ENCODE results near the gene REP15. TPM values are rescaled to one million over a fixed set of nuclear protein-coding genes. Genes with fewer than 3 reads are reported as not detected.
"Not testable (repeated sequence)": the region's sequence is repeated elsewhere in the genome, so short reads cannot be mapped to it uniquely, and the experiment has no call there.

REP15 gene, protein sequence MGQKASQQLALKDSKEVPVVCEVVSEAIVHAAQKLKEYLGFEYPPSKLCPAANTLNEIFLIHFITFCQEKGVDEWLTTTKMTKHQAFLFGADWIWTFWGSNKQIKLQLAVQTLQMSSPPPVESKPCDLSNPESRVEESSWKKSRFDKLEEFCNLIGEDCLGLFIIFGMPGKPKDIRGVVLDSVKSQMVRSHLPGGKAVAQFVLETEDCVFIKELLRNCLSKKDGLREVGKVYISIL
- 2.3 TPM for total RNA-seq
- long read RNA-seq: 0 reads

DNA sequence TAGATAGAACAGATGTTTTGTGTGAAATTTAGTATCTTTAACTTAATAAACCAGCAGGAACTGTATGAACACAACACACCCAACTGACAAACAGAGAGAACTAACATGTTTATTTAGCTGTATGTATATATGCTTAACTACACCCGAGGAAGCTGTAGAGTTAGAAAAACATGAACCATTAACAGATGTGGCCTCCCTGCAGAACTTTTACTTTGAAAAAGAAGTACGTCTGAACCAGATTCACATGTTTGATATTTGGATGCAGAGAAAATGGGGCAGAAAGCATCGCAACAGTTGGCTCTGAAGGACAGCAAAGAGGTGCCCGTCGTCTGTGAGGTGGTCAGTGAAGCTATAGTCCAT is at the start of gene REP15:
REP15 (plus strand) TSS at position 155 of the 360 bp plus-strand sequence; CDS start at position 271, 116 bp downstream.
- DNase-seq (ENCODE audit: low spot score): no peak

DNA sequence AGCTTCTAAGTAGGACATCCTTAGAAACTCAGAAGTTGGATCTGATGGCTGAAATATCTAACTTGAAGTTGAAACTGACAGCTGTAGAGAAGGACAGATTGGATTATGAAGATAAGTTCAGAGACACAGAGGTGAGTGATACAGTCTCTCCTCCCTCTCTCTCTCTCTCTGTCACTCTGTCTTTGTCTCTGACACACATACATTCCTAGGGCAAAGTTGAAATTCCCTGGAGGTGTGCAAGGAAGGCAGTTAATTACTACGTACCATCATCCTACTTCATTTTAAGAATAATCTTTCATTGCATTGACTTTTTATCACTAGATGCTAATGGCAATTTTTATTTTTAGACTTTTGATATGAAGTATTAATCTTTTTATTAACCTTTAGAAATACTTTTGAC is 46.2 kb upstream of the REP15 start:
- DNase-seq (ENCODE audit: low spot score): no peak

DNA sequence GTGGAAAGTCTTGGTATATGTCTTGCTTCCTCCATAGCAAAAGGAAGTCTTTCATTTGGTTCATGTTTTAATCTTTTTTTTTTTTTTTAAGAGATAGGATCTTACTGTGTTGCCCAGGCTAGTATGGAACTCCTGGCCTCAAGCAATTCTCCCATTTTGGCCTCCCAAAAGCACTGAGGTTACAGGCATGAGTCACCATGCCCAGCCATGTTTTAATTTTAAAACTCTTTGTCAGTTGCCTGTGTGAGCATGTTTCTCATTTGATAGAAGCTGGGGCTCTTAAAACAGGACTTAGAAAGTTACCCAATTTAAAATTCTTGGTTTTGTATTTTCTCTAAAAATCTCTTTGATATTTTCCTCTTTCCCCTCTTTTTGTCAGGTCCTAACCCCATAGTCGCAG is 45.0 kb upstream of the REP15 start:
- no peak for DNase-seq (ENCODE audit: low spot score)

DNA sequence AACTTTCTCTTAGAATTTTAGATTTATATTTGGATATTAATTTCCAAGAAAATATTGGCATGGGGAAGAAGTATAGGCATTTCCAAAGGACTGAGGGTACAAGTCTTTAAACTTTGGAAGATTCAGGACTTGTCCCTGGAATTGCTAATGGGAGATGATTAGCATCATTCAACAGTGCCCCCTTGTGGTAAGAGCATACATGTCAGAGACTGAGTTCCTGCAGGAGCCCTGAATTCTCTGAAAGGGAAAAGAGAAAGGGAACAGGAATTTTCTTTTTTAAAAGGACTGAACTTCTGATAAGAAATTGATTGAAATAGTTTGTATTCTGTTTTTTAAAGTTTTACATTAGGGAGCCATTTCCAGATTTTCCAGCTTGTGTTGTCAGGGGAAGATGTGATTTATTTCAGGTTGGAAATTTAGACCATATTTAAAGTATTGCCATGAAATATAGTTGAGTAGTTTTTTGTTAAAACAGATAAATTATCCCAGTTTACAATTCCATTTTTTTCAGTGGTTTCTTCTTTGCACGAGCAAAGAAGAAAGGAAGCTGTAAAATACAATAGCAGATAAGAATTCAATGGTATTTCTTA is 44.0 kb upstream of the REP15 start:
- DNase-seq (ENCODE audit: low spot score): no peak

DNA sequence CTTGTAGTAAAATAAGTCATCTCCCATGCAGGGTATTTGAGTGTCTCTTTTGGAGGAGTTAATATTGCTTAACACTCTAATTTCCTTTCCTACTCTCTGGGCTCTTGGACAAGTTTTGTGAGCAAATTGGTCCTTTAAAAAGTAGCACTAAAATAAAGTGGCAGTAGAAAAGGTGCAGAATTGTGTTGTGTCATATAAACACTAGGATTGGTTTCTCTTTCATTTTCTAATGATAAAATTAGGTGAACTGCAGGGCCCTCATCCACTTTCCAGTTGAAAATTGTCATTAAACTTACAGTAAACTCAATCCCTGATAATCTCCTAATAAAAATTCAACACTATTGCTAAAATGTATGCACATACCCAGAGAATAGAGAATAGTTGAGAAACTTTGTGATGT is 42.6 kb upstream of the REP15 start:
- no peak for DNase-seq (ENCODE audit: low spot score)

DNA sequence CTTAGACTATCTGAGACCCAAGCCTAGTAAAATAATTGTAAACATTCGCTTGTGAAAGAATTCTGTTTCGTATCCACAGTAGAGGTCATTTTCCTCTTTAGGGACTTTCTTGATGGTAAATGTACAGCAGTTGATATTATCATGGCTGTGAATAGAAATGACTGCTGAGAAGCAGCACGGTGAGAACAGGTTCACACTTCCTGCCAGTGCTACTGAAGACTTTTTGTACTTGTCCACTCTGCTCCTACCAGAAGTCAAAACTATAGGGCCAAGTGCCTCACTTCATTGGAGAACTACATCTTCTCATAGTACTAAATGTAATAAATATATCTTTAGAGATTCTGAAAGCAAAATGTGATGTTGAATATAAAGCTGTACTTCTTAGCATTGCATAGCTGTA is 40.8 kb upstream of the REP15 start:
- not testable (repeated sequence) for DNase-seq (ENCODE audit: low spot score)

DNA sequence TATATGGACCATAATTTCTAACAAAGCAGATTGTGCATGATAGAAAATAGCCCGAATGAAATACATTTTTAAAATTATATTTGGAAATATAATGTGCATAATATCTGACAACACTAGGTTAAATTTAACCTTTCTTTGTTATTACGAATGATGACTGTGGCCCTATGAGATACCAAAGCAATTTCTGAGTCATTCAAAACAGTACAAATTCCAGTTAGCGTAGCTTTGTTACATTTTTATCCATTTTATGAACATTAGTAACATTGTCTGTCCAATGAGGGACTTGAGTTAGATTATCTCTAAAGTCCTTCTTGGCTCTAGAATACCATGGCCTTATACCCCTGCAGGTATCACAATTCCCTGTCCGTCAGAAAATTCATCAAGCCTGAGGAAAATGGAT is 39.0 kb upstream of the REP15 start:
- DNase-seq (ENCODE audit: low spot score): no peak

DNA sequence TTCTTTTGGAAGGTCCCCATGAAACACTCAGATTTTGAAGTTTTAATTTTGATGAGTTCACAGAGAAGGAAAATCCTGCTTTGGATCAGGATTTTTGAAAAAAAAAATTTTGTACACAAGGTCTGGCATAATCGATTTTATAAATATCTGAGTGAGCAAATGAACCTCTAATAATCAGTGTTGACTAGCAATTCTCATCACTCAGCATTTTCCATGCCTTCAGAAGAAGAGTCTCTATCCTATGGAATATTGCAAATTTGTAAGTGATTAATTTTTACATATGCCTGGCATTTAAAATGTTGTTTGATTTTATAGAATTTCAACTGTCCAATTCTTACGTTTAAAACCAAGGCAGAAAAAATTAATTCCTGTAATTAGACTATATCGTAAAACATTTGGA is 30.5 kb upstream of the REP15 start:
- no peak for DNase-seq (ENCODE audit: low spot score)

DNA sequence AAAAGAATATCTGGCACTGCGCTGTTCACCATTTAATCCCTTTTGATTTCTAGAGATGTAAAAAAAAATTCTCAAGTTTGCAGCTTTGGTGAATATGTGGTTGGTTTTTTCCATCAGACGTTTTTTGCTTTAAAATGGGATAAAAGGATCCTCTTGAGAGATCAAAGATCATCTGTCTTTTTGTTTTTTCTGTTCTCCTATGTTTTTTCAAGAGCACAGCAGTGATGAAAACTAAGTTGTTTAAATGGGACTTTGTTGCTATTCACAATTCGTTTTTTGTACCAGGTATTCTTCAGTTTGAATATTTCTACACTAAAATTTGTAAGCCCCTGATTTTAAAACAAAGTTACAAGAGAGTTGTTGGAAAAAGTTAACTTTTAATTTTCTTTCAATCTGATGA is 29.7 kb upstream of the REP15 start:
- DNase-seq (ENCODE audit: low spot score): no peak

DNA sequence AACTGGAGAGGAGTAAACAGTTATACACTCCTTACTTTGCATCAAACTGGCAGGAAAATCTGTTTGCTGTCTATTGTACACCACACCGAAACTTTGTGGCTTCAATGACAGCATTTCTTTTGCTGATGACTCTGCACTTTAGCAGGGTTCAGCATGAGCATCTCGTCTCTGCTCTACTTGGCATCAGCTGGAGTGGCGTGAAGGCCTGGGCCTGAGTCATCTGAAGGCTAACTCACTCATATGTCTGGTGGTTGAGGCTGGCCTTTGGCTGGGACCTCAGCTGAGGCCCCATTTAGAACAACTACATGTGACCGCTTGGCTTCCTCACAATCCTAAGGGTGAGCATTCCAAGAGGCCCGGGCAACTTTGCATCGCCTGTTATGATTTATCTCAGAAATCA is 28.7 kb upstream of the REP15 start:
- no peak for DNase-seq (ENCODE audit: low spot score)

DNA sequence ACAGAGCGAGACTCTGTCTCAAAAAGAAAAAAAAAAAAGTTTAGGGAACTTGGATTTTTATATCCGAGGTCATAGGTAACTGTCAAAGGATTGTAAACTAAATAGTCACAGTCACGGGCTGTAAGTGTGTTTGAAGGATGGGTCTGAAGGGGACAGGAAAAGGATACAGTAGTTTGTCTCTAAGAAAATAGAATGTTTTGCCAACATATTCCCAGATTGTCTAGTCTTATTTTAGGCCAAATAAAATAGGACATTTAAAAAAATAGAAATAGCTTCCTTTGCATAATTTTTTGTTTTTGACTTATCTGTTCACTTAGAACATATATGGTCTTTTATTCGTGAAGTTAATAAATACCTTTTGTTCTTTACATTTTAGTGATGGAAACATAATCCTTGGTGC is 24.2 kb upstream of the REP15 start:
- no peak for DNase-seq (ENCODE audit: low spot score)

DNA sequence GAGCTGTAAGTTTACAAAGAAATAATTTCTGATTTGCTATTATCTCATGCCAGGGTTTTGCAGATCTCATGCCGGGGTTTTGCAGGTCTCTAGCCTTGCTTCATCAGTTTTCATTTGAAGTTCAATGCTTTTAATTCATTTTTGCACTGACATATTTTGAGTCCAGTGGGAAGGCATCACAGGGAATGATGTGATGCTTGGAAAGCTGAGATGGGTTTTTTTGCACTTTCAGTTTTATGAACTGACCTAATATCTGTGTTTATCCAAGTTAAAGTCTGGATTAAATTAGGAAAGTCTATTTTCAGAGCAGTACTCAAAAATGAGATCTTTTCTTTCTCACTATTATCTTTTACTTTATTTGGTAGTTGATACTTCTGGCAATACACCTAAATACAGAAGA is 23.6 kb upstream of the REP15 start:
- no peak for DNase-seq (ENCODE audit: low spot score)

DNA sequence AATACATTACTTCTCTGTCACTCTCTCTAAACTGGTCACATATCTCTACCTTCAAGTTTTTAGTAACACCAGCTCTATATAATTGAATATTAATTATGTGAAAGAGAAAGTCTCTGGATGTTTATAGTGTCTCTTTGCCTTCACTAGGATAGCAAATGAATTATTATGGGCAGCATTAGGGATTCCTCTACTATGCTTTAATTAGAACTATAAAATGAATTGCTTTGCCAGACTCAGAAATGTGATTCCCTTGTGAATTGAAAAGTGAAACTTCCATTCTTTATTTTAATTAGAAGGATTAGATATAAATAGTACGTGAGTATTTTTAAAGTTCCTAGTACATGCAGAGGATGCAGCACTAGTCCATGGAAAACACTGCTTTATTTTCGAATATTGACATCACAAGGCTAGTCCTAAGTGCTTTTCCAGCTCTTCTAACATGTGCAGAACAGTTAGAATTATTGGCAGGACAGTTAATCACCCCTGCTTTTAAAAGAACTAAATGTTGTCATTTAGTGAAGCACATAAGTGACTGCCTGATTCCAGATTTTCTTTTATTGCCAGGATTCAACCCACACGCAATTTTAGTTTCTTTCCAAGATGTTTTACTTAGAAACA is 23.0 kb upstream of the REP15 start:
- DNase-seq (ENCODE audit: low spot score): no peak

DNA sequence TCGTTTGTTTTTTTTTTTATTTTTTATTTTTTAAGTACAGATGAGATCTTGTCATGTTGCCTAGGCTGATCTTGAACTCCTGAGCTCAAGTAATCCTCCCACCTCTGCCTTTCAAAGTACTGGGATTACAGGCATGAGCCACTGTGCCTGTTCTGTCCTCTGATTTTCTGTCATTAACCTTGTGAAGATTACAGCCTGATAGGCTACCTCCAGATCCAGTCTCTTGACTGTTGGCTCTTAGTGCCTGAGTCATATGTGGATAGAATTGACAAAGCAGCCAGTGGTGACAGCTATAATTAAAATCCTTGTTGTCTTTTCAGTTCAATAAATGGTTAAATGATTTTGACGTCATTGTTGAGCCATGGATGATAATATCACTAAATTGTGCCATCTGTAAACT is 21.3 kb upstream of the REP15 start:
- DNase-seq (ENCODE audit: low spot score): no peak

DNA sequence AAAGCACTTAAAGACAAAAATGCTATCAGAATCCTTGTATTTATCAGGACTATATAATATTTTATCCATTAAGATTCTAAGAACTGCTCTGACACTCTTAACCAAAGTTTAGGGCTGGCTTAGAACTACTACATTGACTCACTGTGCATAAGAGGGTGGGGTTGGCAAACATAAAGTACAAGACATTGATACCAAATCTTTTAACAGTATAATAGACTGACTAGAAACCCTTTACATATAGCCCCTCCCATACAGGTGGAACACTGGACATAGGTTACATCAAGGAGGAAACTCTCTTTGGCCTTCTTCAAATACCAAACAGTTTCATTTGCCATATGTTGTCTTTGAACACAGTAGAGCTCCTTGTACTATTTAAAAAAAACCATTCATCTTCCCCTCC is 15.6 kb upstream of the REP15 start:
- no peak for DNase-seq (ENCODE audit: low spot score)

DNA sequence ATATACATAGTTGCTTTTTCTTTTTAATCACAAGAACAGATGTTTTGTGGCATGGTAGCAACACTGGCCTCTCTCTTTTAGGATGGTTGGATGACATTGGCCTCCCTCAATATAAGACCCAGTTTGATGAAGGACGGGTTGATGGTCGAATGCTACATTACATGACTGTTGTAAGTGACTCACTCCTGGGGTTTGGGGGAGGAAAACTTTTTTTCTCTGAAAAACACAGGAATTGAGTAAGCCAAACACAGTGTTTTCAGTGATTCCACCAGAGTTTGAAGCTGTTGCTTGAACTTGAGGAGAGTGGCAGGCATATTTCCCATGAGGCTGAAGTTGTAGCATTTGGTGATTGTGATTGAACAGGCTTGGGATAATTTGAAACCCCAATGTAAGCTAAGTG is 13.7 kb upstream of the REP15 start:
- DNase-seq (ENCODE audit: low spot score): no peak

DNA sequence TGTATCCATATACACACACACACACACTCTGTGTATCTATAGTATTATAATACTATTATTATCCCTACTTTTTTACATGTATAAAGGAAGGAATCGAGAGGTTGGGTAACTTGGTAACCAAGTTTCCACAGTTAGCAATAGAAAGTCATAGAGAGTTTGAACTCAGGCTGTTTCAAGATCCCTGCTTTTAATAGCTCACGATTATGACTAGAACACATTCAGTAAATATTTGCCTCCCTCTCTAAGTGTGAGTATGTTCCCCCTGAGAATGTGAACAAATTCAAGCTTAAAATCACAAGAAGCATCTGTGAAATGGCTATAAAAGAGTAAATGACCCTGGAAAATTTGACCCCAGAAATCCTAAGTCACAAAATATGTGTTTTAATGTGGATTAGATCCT is 11.0 kb upstream of the REP15 start:
- DNase-seq (ENCODE audit: low spot score): no peak

DNA sequence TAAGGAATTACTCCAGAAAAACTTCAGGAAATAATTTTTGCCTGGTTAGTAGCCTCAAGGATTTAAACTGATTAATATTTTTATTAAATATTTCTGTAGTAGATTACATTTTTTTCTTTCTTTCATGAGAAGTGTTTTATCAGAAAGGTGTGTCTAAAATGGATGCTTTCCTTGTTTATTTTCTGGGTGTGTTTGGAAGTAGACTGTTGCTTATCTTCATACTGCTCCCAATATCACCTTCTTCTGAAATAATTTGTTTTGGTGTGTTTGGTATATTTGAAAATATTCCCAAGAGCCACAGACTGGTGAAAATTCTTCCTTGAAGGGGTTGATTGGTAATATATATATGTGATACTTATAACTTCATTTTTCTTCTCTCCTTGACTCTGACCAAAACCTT is 10.1 kb upstream of the REP15 start:
- DNase-seq (ENCODE audit: low spot score): no peak

DNA sequence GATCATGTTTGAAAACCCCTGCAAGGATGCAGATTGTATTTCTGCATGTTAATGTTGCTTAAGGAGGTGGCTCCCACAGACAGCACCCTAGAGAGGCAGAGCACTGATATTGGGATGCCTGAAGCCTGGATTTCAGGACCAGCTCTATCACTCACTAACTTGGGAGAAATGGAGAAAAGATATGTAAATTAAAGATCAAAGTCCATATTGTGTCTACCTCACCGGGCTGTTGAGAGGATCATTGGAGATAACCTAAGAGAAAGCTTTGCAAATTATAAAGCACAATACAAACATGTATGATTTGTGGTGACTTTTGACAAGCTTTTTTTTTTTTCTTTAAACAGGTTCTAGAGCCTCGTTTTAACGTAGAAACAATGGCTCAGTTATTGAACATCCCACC is 7.6 kb upstream of the REP15 start:
- DNase-seq (ENCODE audit: low spot score): no peak

DNA sequence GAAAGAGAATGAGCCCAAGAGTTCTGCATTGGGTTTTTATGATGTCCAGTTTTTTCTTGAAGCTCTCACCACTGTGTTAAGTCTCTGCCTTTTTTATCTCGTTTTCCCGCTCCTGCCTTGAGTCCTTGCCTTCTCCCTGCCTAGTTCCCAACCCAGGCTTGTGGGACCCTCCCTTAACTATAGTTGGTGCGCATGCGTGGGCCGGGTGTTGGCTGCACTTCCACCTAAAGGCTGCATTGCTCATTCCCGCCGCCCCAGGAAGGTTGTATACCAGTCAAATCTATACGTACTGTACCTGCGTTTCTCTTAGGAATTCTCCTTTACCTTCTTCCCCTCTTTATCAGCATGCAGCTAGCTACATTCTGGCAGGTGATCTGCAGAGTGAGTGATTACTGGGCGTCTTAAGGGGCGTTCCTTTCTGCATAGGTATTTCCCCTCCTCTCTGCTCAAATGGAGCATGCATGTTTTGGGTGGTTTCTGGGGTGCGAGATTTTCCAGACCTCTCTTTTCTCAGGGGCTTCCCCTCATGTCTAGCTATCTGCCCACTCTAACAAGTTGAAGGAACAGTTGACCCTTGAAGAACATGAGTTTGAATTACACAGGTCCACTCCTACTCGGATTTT is 6.6 kb upstream of the REP15 start:
- no peak for DNase-seq (ENCODE audit: low spot score)

DNA sequence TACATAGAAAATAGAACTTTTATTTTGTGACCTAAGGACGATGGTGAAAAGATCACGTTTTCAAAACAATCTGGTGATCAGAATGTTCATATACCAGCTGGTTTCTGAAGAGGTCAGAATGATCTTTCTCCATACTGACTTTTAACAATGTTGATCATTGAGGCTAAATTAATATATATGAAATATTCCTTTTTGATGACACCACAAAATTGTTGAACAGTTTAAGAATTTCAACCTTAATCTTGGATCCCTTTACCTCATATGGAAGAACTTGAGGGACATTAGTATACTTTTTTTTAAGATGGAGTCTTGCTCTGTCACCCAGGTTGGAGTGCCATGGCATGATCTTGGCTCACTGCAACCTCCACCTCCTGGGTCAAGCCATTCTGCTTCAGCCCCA is 2.8 kb upstream of the REP15 start:
- DNase-seq (ENCODE audit: low spot score): no peak

DNA sequence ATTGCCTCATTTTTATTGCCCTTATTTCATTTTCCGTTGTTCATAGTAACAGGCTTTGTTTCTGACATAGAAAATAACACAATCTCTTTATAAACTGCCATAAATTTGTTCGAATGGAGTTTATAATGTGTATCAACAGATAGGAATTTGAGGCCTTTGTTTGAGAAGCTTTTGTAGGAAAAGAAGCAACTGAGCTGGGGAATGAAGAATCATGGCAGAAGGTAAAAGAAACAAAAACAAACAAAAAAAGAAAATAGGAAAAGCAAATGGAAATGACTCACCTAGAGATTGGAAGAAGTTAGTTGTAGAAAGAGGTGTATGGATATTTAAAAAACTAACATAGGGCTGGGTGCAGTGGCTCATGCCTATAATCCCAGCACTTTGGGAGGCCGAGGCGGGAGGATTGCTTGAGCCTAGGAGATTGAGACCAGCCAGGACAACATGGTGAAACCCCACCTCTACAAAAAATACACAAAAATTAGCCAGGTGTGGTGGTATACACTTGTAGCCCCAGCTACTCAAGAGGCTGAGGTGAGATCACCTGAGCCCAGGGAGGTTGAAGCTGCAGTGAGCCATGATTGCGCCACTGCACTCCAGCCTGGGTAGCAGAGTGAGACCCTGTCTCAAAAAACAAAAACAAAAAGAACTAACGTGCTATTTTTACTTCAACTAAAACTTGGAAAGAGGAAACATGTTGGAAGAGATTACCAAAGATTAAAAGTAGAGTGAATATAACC is 523 bp upstream of the REP15 start:
- DNase-seq (ENCODE audit: low spot score): no peak

All from mesenteric fat pad (tissue), 1 donor.